ENCODE results near the gene PRDM10. TPM values are rescaled to one million over a fixed set of nuclear protein-coding genes. Genes with fewer than 3 reads are reported as not detected.

PRDM10 gene
- total RNA-seq, 2 experiments from 2014 or later: 8.2 to 9.6 TPM

DNA sequence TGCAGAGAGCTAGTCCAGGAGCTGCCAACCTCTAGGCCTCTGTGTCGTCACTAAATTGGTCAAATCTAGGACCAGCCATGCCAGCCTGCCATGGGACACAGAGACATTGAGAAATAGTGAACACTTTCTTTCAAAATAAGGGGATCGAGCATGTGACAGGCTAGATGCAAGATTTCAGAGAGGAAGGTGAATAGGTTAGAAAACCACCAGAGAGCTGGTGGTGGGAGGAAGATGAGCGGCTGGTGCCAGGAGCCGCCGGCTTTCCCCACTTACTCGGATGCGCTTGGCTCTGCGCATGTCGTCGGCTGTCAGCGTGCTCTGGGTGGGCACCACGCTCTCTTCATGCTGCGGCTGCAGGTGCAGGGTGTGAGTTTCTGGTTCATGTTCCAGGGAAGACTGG, 71.9 kb downstream of the PRDM10 start:
- Histone ChIP-seq H3K27me3 (ENCODE audit: control insufficient read depth in 1 of 2, insufficient read depth in 2 of 2, low read length in 2 of 2) (no peaks in the 10 kb centered on the region), H3K4me1 (ENCODE audit: insufficient read depth, low read length) (no peaks in the 10 kb centered on the region), H3K4me3 (ENCODE audit: low read length) (no peak overlapping the region), H3K27ac (ENCODE audit: low read depth in 1 of 2, low read length in 2 of 2) (peak overlapping the region in 1 of 2 donors; percentile 22), H3K36me3 (ENCODE audit: insufficient read depth, low read length) (peaks cover 26% of the 10 kb centered on the region), H3K9me3 (ENCODE audit: control insufficient read depth in 1 of 2, insufficient read depth in 1 of 2, low read length in 2 of 2) (no peaks in the 10 kb centered on the region)
- POLR2A ChIA-PET: no interaction called here
- no peaks in the 10 kb centered on the region for H3K9me3 Mint-ChIP-seq
- H3K27ac Mint-ChIP-seq: no peak overlapping the region
- no peaks in the 10 kb centered on the region for H3K4me1 Mint-ChIP-seq (ENCODE audit: low read depth)
- H3K36me3 Mint-ChIP-seq (ENCODE audit: low read depth): peaks cover 55% of the 10 kb centered on the region
- no peaks in the 10 kb centered on the region for H3K27me3 Mint-ChIP-seq
- CTCF ChIA-PET: no interaction called here
- DNase-seq (peak in 2 of 14 experiments; percentile 30 to 37), ATAC-seq (ENCODE audit: poor library complexity) (no peak)
- intact Hi-C loops (cut with DNase I, micrococcal nuclease): no loop called here
- TF ChIP-seq, protein P1, sequence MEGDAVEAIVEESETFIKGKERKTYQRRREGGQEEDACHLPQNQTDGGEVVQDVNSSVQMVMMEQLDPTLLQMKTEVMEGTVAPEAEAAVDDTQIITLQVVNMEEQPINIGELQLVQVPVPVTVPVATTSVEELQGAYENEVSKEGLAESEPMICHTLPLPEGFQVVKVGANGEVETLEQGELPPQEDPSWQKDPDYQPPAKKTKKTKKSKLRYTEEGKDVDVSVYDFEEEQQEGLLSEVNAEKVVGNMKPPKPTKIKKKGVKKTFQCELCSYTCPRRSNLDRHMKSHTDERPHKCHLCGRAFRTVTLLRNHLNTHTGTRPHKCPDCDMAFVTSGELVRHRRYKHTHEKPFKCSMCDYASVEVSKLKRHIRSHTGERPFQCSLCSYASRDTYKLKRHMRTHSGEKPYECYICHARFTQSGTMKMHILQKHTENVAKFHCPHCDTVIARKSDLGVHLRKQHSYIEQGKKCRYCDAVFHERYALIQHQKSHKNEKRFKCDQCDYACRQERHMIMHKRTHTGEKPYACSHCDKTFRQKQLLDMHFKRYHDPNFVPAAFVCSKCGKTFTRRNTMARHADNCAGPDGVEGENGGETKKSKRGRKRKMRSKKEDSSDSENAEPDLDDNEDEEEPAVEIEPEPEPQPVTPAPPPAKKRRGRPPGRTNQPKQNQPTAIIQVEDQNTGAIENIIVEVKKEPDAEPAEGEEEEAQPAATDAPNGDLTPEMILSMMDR (IDR thresholded peaks at IDR 0.05): no peak
- no peak overlapping the region for H3K4me3 Mint-ChIP-seq

DNA sequence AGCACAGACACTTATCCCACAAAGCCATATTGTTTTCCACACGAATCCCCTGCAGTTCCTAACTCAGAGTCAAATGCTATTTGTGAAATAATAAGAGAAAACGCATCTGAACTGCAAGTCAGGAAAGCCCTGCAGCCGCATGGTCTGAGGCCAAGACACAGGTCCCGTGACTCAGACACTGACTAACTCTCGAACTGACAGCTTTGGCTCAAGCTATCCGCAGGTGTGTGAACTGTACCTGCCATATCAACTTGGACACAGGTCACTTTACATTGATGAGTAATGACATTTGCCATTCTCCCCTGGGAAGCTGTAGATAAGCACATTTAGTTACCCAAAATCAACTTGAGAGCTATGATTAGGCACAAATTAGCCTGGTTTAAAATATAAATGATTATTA, 72.3 kb downstream of the PRDM10 start:
- Mint-ChIP-seq H3K4me3 (no peak overlapping the region), H3K4me1 (ENCODE audit: low read depth) (no peaks in the 10 kb centered on the region), H3K27me3 (no peaks in the 10 kb centered on the region), H3K36me3 (ENCODE audit: low read depth) (peaks cover 52% of the 10 kb centered on the region), H3K27ac (no peak overlapping the region), H3K9me3 (no peaks in the 10 kb centered on the region)
- DNase-seq (peak in 2 of 14 experiments; percentile 39 to 48), ATAC-seq (ENCODE audit: poor library complexity) (no peak)
- H3K27me3 ChIP-seq (ENCODE audit: control insufficient read depth in 1 of 2, insufficient read depth in 2 of 2, low read length in 2 of 2): no peaks in the 10 kb centered on the region
- H3K4me3 ChIP-seq (ENCODE audit: low read length): no peak overlapping the region
- no peaks in the 10 kb centered on the region for H3K9me3 ChIP-seq (ENCODE audit: control insufficient read depth in 1 of 2, insufficient read depth in 1 of 2, low read length in 2 of 2)
- peaks cover 23% of the 10 kb centered on the region for H3K36me3 ChIP-seq (ENCODE audit: insufficient read depth, low read length)
- intact Hi-C loops (cut with DNase I, micrococcal nuclease): no loop called here
- POLR2A ChIA-PET: no interaction called here
- CTCF ChIA-PET: no interaction called here
- H3K4me1 ChIP-seq (ENCODE audit: insufficient read depth, low read length): no peaks in the 10 kb centered on the region
- TF ChIP-seq, protein P1 (IDR thresholded peaks at IDR 0.05): no peak
- H3K27ac ChIP-seq (ENCODE audit: low read depth in 1 of 2, low read length in 2 of 2): peak overlapping the region in 1 of 2 donors; percentile 22

DNA sequence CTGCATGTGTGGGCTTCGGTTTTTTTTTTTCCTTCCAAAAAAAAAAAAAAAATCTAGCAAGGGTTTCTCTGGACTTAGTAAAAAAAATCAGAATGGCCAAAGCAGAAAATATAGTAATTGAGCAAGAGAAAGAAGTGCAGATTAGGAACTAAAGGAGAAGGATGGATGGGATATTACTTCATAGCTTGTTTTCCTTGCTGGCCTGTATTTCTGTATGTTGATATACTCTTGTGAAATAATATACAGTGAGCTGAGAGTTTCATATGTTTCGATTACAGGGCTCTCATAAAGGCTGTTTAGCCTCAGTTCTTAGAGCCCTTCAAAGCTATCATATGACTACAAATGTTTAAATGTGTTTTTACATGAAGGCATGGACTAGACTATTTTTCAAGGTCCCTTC, 72.9 kb downstream of the PRDM10 start:
- no peak overlapping the region for H3K4me3 Mint-ChIP-seq
- peaks cover 46% of the 10 kb centered on the region for H3K36me3 Mint-ChIP-seq (ENCODE audit: low read depth)
- POLR2A ChIA-PET: no interaction called here
- H3K27me3 Mint-ChIP-seq: no peaks in the 10 kb centered on the region
- Histone ChIP-seq H3K4me1 (ENCODE audit: insufficient read depth, low read length) (no peaks in the 10 kb centered on the region), H3K4me3 (ENCODE audit: low read length) (no peak overlapping the region), H3K27ac (ENCODE audit: low read depth in 1 of 2, low read length in 2 of 2) (no peak overlapping the region), H3K36me3 (ENCODE audit: insufficient read depth, low read length) (peaks cover 23% of the 10 kb centered on the region), H3K9me3 (ENCODE audit: control insufficient read depth in 1 of 2, insufficient read depth in 1 of 2, low read length in 2 of 2) (no peaks in the 10 kb centered on the region), H3K27me3 (ENCODE audit: control insufficient read depth in 1 of 2, insufficient read depth in 2 of 2, low read length in 2 of 2) (no peaks in the 10 kb centered on the region)
- DNase-seq (no peak), ATAC-seq (ENCODE audit: poor library complexity) (no peak)
- CTCF ChIA-PET: no interaction called here
- H3K9me3 Mint-ChIP-seq: no peaks in the 10 kb centered on the region
- intact Hi-C loops (cut with DNase I, micrococcal nuclease): loop anchor here in 1 of 2 experiments (5.0 kb wide), 1 partner anchor 138 kb away; the partner anchor contains the start of gene APLP2
- no peaks in the 10 kb centered on the region for H3K4me1 Mint-ChIP-seq (ENCODE audit: low read depth)
- H3K27ac Mint-ChIP-seq: no peak overlapping the region
- TF ChIP-seq, protein P1 (IDR thresholded peaks at IDR 0.05): no peak

Measured in CD4-positive, alpha-beta T cell (primary cell).